HG03175 (cell line): ENCODE results near the gene KLHL24.
A peak's percentile ranks its signal among the peaks of the same experiment; 100 is the strongest.
"Not testable (repeated sequence)": the region's sequence is repeated elsewhere in the genome, so short reads cannot be mapped to it uniquely, and the experiment has no call there.

ENCODE experiments used
- ATAC-seq: cut with Tn5 transposase; IDR thresholded peaks from one replicate; pipeline ENCODE4 v1.9.1; 2021; ENCODE audit warnings: mild to moderate bottlenecking, moderate library complexity; ENCODE audit not compliant: unreplicated experiment

The KLHL24 gene

GRCh38 chr3:183695569-183696364, 60.3 kb downstream of the KLHL24 start:
- no peak for ATAC-seq

- no peak for ATAC-seq
These were observed 61.7 kb downstream of the KLHL24 start for GRCh38 chr3:183697123-183697609.

- peak; percentile 77 for ATAC-seq
These were observed 62.3 kb downstream of the KLHL24 start, which contains the start of gene YEATS2 for GRCh38 chr3:183697610-183698317. Gene YEATS2, plus strand, starts transcription at chr3:183697797. Its CDS starts 17,366 bp downstream, at chr3:183715163.

GRCh38 chr3:183698318-183698751, 62.9 kb downstream of the KLHL24 start:
- peak; percentile 23 for ATAC-seq

GRCh38 chr3:183698756-183699155, 63.3 kb downstream of the KLHL24 start:
- ATAC-seq, result no peak

- ATAC-seq, result no peak
These were observed 64.0 kb downstream of the KLHL24 start for GRCh38 chr3:183699238-183699947.

GRCh38 chr3:183701744-183702143, 66.3 kb downstream of the KLHL24 start:
- no peak for ATAC-seq

- not testable (repeated sequence) for ATAC-seq
These were observed 68.5 kb downstream of the KLHL24 start for GRCh38 chr3:183703892-183704291.

- ATAC-seq, result no peak
These were observed 74.8 kb downstream of the KLHL24 start for GRCh38 chr3:183710231-183710630.

- ATAC-seq, result no peak
These were observed 76.1 kb downstream of the KLHL24 start for GRCh38 chr3:183711516-183711915.

GRCh38 chr3:183714622-183715021, 79.2 kb downstream of the KLHL24 start:
- no peak for ATAC-seq

- ATAC-seq, result no peak
These were observed 82.6 kb downstream of the KLHL24 start for GRCh38 chr3:183718012-183718411.

GRCh38 chr3:183725387-183725786, 90.0 kb downstream of the KLHL24 start:
- no peak for ATAC-seq

- ATAC-seq, result no peak
These were observed 92.8 kb downstream of the KLHL24 start for GRCh38 chr3:183728204-183728603.

GRCh38 chr3:183730361-183730760, 94.9 kb downstream of the KLHL24 start:
- no peak for ATAC-seq

- no peak for ATAC-seq
These were observed 96.2 kb downstream of the KLHL24 start for GRCh38 chr3:183731611-183732010.

- no peak for ATAC-seq
These were observed 98.1 kb downstream of the KLHL24 start for GRCh38 chr3:183733553-183733952.
